HG02981 (cell line): Measurements from ENCODE around the gene ZNF532.
"Not testable (repeated sequence)": the region's sequence is repeated elsewhere in the genome, so short reads cannot be mapped to it uniquely, and the experiment has no call there.

Experiments used
- ATAC-seq: cut with Tn5 transposase; IDR thresholded peaks from one replicate; pipeline ENCODE4 v1.9.1; 2021; ENCODE audit warnings: mild to moderate bottlenecking, moderate library complexity; ENCODE audit not compliant: unreplicated experiment

The ZNF532 gene

DNA sequence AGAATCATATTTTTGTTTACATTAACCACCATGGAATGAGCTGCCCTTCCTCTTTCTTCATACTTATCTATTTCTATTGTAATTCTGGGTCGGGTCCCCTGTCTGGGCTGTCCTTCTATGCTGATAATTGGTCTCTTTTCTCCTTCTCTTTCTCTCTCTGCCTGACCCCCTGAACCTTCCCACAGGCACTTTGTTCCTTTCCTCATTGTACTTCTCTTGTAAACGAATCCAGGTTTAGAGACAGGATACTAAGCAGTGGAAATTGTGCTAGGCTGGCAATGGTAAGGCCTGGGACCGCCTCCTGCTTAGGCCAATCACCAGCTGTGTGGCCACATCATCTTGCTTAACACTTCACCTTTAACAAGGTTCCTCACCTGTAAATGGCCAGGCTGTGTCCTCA is 137.0 kb downstream of the ZNF532 start:
- no peak for ATAC-seq

DNA sequence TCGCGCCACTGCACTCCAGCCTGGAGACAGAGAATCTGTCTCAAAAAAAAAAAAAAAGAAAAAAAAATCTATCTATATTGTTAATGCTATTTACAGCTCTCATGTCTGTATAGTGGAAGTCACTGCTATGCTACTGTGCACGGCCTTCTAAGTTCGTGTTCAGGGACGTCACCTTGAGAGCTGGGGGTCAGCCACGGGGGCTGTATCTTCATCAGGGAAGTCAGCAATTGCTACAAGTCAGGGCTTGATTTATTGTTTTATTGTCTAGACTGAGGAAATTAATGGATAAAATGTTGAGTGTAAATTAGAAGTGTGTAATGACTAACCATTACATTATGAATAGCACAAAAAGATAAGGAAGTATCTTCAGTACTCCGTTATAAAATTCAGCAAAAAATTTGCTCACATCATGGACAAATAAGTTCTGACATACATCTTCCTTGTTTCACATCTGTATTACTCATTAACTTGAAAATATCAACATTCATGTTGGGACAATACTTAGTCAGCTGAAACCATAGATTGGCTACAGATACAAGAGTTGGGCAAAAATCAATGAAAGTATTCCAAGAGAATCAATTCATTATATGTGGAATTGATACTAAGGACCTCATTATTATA is 138.4 kb downstream of the ZNF532 start:
- no peak for ATAC-seq

DNA sequence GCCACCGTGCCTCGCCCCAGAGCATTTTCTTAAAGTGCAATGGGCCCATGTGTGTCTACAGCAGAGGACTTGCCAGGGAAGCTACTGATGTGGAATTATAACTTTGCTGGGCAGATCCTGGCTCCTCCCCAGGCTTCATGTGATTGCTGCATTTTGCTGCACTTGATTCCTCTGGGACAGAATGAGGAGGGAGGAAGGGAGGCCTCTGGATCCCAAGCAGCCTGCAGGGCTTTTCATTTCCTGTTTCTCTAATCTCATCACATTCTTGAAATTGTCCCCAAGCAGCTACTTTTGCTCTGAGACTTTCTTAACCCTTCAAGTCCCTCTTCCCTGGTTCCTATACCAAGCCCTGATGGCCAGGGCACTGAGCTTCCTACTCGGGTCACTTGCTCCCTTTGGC is 140.6 kb downstream of the ZNF532 start:
- ATAC-seq, result no peak

DNA sequence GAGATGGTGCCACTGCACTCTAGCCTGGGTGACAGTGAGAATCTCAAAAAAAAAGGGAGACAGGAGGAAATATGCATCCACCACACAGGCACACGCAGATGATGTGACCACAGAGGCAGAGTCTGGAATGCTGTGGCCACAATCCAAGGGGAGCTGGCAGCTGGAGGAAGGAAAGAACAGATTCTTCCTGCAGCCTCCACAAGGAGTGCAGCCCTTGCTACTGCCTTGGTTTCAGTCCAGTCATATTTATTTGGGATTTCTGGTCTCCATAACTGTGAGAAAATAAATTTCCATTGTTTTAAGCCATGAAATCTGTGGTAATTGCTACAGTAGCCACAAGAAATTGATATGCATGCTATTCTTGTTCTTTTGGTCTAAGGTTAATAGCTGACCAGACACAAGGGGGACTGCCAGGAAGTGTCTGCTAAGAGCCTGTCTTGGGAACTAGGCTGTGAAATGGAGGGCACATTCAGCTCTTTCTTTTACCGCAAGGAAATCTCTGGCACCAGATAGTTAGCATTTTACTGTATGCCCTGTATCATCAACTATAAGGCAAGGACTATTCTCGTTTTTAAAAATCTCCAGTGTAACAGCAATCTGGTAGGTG is 141.9 kb downstream of the ZNF532 start:
- ATAC-seq, result no peak

DNA sequence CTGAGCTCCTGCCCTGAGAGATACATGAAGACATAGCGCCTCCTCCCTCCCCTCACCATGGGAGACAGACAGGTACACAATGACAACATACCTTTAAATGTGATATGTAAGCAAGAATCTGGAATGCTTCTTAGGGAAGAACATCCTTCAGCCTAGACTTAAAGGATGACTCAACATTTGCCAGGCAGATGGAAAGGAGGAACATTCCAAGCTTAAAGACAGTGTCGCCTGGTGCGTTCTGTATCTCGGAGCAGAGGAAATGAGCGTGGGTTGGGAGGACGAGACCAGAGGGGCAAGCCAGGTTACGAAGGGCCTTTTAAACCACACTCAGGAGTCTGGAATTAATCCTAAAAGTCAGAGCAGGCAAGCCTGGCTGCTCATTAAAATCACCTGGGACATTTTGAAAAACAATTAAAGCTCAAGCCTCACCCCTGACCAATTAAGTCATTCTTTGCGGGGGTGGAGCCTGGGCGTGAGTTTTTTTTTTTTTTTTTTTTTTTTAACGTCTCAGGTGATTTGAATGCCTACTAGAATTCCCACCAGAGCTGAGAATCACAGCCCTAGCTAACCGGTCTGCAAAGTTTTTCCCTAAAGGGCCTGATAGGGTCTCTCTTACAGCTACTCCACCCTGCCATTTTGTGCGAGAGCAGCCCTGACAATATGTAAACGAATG is 143.8 kb downstream of the ZNF532 start:
- no peak for ATAC-seq

DNA sequence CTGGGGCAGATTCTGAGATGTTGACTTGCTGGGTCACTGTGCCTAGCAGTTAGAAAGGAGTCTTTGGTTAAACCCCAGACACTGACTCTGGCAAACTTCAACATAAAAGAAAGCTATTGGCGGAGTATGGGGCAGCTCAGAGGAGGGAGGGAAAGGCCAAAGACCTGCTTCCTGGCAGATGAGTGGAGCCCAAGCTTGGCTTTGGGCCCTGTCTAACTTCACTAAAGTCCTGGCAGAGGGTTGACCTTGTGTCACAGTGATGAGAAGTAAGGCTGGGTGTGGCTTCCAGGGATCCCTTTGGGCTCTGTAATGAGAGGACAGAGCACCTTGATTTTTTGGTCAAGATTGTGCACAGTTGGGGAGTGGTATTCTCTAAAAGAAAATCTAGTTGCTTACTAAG is 145.2 kb downstream of the ZNF532 start:
- ATAC-seq, result no peak

DNA sequence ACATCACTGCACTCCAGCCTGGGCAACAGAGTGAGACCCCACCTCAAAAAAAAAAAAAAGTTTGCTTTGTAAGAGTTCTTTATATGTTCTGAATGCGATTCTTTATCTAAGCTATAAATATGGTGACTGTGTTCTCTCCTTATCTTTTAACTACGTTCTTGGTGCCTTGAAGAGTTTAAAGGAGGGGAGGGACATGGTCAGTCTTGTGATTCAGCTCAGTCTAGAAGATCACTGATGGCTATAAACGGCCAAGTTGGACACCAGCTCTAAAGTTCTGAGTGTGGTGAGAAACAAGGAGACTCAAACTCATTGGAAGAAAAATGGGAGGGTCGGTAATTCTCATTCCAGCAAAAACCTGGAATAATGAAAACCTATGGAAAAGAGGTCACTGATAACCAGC is 146.6 kb downstream of the ZNF532 start:
- no peak for ATAC-seq

DNA sequence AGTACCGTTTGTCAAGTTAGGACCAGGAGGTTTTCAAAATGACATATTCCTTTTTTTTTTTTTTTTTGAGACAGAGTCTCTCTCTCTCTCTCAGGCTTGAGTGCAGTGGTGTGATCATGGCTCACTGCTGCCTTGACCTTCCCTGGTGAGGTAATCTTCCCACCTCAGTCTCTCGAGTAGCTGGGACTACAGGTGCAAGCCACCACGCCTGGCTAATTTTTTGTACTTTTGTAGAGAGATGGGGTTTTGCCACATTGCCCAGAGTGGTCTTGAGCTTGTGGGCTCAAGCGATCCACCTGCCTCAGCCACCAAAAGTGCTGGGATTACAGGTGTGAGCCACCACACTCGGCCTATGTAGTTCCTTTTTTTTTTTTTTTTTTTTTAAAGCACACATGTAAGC is 147.1 kb downstream of the ZNF532 start:
- no peak for ATAC-seq

DNA sequence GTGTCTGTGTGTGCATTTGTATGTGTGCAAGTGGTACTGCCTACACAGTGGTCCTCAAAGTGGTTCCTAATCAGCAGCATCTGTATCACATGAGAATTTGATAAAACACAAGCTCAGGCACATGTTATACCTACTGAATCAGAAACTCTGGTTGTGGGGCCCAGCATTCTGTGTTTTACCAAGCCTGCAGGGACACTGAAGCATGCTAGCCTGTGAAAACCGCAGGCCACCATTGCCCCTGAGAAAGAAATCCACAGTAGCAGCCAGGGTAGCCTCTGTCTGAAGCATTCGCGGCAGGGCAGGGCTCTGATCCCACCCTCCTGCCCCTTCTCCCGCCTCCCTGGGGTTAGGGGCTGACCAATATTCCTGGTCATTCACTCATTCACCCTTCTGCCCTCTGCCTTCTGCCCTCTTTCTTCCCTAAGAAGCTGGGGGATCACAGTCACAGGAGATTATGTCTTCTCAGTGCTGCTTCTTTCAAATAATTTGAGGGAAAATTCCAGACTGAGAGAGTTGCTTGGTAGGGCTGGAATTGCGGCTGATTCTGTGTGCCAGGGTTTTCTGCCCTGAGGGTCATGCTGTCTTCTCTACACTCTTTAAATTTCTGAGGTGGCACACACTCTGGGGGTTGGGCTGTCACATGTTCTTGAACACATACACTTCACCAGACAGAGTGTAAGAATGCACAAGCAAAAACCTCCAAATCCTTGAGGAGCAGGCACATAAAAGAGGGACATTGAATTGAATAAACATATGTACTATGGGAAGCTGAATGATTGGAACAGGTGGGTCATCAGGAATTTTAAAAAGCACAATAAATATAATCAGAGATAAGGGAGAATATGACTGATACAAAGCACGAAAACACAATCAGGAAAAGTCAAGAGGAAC is 148.4 kb downstream of the ZNF532 start:
- no peak for ATAC-seq

DNA sequence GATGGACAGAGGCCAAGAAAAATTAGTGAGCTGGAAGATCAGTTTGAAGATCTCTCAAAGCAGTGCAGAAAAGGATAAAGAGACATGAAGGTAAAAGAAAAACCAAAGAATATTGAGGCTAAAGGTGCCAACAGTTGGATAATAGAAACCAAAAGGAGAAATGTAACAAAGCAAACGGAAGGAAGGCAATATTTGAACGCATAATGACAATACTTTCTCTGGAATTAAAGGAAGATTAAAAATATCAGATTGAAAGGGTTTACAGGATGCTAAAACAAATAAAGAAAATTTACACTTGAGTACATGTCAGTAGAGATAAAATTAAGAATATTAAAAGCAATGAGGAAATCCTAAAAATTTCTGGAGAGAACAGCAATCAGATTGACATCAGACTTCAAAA is 149.1 kb downstream of the ZNF532 start:
- no peak for ATAC-seq

DNA sequence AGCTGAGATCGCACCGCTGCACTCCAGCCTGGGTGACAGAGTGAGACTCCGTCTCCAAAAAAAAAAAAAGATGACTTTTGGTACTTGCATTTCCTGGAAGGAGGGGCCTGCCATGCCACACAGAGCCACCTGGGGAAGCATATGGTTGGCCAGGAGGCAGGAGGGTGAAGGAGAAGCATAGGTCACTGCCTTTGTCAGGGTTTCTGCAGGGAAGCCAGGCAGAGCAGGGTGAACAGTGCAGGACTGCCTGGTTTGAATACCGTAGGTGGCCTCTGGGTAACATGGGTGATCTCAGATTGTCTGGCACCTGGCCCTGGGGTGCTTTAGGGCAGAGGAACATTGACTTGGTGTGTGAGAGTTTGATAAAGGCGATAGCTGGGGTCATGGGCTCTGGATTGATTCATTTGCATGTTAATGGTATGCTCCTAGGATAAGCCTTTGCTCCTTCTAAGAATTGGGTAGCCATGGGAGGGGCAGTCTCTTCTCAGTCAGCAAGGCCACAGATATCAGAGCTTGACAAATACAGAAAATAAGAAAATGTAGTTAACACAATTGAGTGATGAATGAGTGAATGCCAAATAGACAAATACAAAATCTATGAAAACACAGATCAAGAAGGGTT is 151.0 kb downstream of the ZNF532 start:
- ATAC-seq, result no peak

DNA sequence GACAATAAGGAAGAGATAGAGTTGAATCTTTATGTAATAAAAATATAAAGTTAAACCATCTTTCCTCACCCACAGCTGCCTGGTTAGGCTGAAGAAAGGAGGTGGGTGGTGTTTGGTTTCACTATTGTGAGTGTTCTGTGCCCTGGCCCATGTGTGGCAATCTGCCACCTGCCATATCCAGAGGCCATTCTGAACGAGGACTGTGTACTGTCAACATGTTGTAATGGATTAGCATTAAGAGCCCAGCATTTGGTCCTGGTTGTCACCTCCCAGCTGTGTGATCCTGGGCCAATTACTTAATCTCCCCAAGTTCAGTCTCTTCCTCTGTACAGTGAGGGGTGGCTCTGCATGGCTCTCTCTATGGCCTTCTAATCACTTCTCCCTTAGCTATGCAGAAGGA is 156.8 kb downstream of the ZNF532 start:
- no peak for ATAC-seq

DNA sequence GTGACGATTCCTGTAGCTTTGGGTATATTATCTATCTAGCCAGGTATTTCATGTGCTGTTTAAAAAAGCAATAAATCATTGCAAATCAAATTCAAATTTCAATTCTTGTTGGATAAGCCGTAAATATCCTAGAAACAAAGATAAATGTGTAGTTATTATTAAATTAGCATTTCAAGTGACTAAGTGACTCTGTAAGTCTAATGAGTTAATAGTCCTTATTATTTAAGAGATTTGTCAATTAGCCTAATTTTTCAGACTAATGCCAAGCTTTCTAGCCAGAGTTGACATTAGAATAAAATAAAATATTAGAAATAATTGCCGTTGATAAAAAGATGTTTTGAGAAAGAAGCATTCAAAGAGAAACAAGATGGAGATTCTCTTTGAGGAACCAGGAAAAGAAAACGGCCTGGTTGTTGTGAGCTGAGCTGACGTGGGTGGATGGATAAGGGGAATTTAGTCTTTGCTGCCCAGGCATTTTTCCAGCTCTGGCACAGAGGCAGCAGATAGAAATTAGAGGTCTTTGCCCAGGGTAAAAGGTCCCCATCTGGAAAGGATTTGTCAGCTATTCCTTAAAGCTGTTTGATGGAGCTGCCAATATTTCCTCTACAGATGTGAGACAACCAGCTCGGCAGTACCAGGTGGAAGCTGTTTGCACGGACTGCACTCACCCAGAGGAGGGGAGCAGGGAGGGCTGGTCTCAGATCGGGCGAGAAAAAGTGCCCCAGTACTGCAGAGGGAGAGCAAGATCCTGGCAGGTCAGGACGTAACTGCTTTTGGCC is 157.7 kb downstream of the ZNF532 start:
- no peak for ATAC-seq

DNA sequence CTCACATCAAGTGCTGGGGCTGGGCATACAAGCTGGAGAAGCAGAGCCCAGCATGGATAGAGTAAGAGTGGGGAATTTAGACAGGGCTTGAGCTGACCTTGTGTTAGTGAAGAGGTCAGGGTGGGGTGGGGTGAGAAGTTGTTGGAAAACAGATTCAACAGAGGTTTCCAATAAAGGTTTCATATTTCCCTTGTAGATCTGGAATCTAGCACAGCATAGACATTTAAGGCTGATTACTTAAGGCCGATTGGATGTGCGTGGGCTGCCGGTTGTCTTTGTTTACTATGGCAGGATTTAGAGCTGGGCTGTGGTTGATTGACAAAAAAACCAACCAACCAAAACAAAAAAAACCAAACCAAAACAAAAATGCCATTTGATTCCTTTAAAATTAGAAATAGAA is 160.2 kb downstream of the ZNF532 start:
- ATAC-seq, result no peak

DNA sequence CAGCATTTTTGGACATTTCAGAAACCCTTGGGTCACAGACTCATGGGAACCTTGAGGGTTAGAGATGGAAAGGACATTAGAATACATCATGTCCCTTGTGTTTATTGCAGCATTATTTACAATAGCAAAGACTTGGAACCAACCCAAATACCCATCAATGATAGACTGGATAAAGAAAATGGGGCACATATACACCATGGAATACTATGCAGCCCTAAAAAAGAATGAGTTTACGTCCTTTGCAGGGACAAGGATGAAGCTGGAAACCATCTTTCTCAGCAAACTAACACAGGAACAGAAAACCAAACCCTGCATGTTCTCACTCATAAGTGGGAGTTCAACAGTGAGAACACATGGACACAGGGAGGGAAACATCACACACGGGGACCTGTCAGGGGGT is 160.9 kb downstream of the ZNF532 start:
- ATAC-seq, result not testable (repeated sequence)

DNA sequence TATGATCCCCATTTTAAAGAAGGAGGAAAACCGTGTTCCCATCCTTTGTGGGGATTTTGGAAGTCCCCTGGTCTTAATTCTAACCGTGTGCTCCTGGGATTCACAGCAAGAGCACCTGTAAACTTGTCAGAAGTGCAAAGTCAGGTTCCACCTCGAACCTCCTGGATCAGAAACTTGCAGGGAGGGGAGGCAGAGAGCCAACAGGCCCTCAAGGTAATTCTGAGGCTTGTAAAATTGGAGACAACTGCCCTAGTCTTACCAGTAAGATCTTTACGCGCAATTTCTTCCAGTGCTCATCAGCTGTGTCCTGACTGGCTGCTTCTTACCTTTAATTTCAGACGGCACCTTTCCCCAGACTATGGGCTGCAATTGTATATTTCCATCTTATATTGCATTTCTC is 161.7 kb downstream of the ZNF532 start:
- ATAC-seq, result no peak

DNA sequence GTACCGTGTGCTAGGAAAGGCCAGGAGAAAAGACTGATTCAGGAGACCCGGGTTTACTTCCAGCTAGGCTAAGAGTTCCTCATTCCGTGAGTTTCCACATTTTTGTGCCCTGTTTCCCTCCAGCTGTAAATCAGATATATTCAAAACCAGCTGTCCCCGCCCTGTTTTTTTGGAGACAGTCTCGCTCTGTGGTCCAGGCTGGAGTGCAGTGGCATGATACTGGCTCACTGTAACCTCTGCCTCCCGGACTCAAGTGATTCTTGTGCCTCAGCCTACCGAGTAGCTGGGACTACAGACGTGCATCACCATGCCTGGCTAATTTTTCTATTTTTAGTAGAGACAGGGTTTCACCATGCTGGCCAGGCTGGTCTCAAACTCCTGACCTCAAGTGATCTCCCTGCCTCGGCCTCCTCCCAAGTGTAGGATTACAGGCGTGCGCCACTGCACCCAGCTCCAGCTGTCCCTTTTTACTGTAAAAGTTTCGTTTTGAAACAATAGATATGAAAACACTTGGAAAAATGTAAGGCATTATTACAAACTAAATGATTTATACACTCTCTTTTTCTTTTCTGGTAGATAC is 162.2 kb downstream of the ZNF532 start:
- no peak for ATAC-seq

DNA sequence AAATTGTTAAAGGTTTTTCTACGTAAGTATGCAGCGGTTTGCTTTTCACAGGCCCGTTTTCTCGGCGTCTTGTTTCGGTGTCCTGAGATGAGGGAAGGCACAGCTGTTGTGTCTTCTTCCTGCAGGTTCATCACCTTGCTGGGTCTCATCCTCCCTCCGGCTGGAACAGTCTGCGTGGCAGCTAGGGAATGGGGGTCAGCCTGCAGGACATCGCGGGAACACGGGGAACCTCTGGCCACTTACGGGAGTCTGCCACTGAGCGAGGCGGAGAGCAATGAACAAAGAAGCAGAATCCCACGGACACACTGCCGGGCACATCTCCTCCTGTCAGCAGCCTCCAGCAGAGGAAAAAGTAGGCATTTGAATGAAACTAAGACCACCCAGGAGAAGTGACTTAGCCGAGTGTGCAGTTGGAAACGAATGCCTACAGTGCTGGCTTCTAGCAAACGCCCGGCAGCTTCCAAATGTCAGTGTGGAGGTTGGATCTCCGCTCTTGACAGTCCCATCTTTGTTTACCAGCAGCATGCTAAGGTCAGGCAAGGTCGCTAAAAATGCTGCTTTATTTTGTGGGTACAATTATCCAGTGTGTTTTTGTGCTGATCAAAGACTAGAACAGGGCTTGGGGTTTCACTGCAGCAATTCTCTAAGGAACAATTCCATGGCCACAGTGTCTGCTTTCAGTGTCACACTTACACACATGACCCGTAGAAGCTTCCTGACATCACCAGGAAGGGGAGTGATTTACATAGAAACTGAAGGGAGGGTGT is 165.2 kb downstream of the ZNF532 start:
- no peak for ATAC-seq

DNA sequence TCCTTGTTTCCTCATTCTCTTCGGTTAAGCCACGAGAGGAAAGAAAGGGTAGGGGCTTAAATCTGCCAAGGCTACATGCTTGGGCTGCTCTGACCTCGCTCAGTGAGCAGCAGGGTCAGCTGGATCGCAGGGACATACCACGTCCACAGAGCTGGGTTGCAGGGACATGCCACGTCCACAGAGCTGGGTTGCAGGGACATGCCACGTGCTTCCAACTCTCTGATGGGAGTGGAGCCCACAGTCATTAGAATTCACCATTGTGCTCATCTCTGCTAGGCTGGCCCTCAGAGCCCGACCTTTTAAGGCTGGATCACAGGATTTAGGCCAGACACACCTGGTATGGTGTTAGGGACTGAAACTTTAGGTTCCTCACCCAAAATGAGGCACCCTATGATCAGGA is 167.6 kb downstream of the ZNF532 start:
- ATAC-seq, result no peak
